LNCAP (cell line): ENCODE data around the gene NXPH1.

Experiments
- CTCF ChIP-seq: fragments of 450-650 bp; IDR thresholded peaks from 2 replicates; pipeline ENCODE4 v1.5.1; 2017; ENCODE audit warnings: mild to moderate bottlenecking

The NXPH1 gene

DNA sequence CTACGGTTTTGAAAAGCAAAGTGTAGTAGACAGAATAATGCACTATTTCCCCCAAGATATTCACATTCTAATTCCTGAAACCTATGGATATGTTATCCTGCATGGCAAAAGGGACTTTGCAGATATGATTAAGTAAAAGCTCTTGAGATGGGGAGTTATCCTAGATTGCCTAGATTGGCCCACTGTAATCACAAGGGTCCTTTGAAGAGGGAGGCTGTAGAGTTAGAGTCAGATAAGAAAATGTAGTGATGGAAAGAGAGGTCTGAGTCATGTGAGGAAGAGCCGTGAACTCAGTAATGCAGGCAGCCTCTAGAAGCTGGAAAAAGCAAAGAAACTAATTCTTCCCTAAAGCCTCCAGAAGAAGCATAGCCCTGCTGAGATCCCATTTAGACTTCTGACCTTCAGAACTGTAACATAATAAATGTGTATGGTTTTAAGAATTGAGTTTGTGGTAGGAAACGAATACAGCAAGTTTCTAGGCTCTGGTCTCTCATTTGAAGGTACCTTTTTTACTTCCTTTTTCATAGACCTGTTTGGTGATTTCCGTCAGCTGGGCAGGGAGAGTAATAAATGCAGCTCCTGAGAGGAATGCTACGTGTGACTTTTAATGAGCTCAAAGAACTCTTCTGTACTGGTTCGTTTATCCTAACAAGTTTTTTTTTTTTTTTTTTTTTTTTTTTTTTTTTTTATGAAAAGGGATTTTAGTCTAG is 41.9 kb upstream of the NXPH1 start:
- no peak for TF ChIP-seq CTCF

DNA sequence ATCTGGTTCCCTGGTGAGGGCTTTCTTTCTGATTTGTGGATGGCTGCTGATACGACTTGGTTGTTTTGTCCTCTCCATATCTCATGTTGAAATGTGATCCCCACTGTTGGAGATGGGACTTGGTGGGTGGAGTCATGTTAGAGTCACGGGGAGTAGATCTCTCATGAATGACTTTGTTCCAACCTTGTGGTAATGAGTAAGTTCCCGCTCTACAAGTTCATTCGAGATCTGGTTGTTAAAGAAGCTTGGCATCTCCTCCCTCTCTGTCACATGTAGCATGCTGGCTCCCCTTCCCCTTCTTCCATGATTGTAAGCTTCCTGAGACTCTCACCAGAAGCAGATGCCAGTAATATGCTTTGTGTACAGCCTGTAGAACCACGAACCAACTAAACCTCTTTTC is 37.1 kb upstream of the NXPH1 start:
- TF ChIP-seq CTCF, result no peak

DNA sequence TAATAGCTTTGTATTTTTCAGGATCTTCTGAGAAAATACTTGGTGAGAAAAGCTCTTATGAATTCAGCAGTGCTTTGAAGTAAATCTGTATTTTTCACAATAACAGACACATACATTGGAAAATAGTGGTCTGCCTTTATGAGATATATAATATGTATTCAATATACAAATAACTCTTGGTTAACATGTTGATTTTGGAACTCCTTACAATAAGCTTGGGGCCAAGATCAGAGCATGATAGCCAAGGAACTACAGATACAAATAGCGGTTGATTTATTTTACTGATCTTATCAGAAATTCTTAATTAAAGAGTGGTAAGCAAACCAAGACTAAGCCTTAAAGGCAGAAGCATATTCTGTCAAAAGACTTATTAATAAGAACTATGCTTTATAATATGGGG is 24.5 kb upstream of the NXPH1 start:
- TF ChIP-seq CTCF, result no peak

DNA sequence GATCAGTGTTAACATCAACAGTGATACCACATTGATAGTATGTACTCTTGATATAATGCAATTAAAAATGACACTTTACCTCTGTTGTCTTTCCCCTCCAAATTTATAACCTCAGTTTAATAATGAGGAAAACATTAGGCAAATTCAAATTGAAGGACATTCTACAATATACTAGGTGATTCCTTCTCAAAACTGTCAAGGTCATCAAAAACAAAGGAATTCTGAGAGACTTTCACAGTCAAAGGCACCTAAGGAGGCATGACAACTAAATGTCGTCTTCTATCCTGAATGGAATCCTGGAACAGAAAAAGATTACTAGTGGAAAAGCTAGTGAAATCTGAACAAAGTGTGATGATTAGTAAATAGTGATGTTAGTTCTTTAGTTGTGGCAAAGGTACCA is 22.3 kb upstream of the NXPH1 start:
- no peak for TF ChIP-seq CTCF

DNA sequence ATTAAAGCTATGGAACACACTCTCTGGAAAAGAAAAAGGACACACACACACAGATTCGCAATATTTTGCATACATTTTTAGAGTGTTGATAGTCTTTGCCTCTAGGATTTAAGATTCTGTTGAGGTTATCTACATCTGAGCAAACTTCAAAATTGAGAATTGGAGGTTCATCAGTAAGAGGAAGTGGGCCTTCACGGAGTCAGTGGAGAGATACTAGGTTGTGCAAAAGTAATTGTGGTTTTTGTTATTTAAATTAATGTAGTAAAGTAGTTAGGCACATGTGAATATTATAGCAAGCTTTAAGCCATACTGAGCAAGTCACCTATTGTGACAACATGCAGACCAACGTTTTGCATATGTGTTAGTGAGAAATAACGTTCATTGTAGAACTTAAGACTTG is 19.8 kb upstream of the NXPH1 start:
- TF ChIP-seq CTCF, result no peak

DNA sequence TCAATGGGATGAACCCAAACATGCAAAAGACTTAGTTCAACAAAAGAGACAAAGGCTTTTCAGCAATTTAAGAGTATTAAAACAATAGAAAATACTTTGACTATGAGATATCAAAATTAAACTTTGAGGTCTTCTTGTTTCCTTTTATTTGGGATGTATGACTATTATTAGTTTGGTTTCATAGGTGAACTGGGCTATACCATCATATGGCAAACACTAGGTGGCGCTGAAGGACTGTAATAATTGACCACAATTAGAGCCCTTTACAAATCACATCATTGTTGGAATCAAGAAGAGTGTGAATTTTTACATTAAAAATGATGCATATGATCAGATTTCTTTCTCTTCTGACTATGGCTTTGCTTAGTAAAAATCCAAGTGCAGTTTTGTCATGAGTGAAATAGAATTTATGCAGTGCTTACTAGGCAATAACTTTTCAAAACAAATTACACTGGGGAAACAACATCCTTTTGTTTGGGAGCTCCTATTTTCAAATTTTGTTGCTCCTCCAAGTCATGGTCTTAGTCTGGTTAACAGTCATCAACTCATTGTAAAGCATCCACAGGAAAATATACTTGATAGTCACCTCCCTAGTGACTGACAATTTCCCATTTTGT is 14.7 kb upstream of the NXPH1 start:
- TF ChIP-seq CTCF, result peak; percentile 85

DNA sequence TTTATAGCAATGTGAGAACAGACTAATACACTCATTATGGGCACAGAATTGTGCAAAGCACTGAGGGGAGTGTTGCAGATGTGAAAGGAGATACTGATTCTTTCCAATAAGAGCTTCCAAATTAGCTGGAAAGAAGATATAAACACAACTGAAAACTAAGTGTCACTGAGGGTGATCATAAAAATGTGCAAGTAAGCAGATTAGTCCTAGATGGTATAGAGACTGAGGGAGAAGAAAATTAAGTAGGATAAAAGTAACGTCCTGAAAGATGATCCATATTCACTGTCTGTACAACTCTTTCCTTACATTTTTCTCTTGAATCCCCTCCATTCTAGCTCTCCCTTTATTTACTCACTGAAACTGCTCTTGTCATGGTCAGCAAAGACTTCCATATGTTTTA is 11.2 kb upstream of the NXPH1 start:
- TF ChIP-seq CTCF, result no peak
